ENCODE data around the gene MANBA.

DNA sequence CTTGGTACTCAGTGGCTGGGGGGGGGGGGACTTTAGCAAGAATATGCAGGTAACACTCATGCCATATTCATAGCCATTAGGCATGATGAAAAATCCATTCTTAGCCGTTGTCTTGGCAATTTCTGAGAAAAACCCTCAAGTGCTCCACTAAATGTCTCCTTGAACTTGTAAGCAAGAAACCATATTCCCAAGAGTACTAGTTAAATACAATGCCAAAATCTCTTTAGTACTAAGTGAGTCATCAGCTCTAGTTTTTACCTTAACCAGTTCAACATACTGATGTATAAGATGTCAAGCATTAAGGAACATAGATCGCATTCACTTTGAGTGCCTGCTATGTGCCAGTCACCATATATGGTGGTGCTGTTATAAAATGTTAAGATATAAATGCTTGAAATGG is 39.0 kb upstream of the MANBA start:
- TF ChIP-seq POLR2A (IDR thresholded peaks at IDR 0.05; ENCODE audit: low read depth, low read length), result no peak
- TF ChIP-seq POLR2AphosphoS5 (IDR thresholded peaks at IDR 0.05; ENCODE audit: low read depth, low read length), result no peak
